Mesendoderm (in vitro differentiated cells): ENCODE measurements around the gene NEGR1.

Experiments
- DNase-seq: peaks from one replicate; pipeline ENCODE4 v3.0.0; 2013
- H2AK5ac ChIP-seq: 2 replicates; pipeline ENCODE4 v1.6.1; 2013; ENCODE audit warnings: low read length, inconsistent platforms
- H2BK120ac ChIP-seq: 2 replicates; pipeline ENCODE4 v1.6.1; 2013; ENCODE audit warnings: low read depth, mild to moderate bottlenecking, low read length, moderate library complexity, mixed read lengths
- H2BK15ac ChIP-seq: replicated peaks from 2 replicates; pipeline ENCODE4 v1.6.1; 2013; ENCODE audit warnings: low read depth, mild to moderate bottlenecking, moderate library complexity
- H2BK5ac ChIP-seq: 2 replicates; pipeline ENCODE4 v1.6.1; 2013; ENCODE audit warnings: low read length, inconsistent platforms
- H3K18ac ChIP-seq: 2 replicates; pipeline ENCODE4 v1.6.1; 2013; ENCODE audit warnings: mild to moderate bottlenecking, low read length, mixed read lengths
- H3K23ac ChIP-seq: one replicate; pipeline ENCODE4 v1.6.1; 2013; ENCODE audit warnings: low read length
- H3K27ac ChIP-seq: 2 replicates; pipeline ENCODE4 v1.5.1; 2013; ENCODE audit warnings: low read depth, mild to moderate bottlenecking, inconsistent platforms, low read length, moderate library complexity
- H3K27me3 ChIP-seq: 2 replicates; pipeline ENCODE4 v1.6.1; 2013; ENCODE audit warnings: low read length, control low read depth, mild to moderate bottlenecking, inconsistent platforms; ENCODE audit not compliant: insufficient read depth, poor library complexity
- H3K36me3 ChIP-seq: 2 replicates; pipeline ENCODE4 v1.6.1; 2013; ENCODE audit warnings: low read length, inconsistent platforms; ENCODE audit not compliant: control insufficient read depth, insufficient read depth
- H3K4ac ChIP-seq: one replicate; pipeline ENCODE4 v1.6.1; 2013; ENCODE audit warnings: low read depth, mild to moderate bottlenecking, low read length, moderate library complexity
- H3K4me1 ChIP-seq: 2 replicates; pipeline ENCODE4 v1.6.1; 2013; ENCODE audit warnings: low read depth, low read length, inconsistent platforms; ENCODE audit not compliant: control insufficient read depth
- H3K4me2 ChIP-seq: 2 replicates; pipeline ENCODE4 v1.6.1; 2013; ENCODE audit warnings: low read length
- H3K4me3 ChIP-seq: 2 replicates; pipeline ENCODE4 v1.5.1; 2013; ENCODE audit warnings: mild to moderate bottlenecking, low read length
- H3K56ac ChIP-seq: one replicate; pipeline ENCODE4 v1.6.1; 2013; ENCODE audit warnings: low read length
- H3K79me1 ChIP-seq: 2 replicates; pipeline ENCODE4 v1.6.1; 2013; ENCODE audit warnings: low read length, inconsistent platforms
- H3K79me2 ChIP-seq: 2 replicates; pipeline ENCODE4 v1.6.1; 2013; ENCODE audit warnings: mild to moderate bottlenecking, low read length; ENCODE audit not compliant: control insufficient read depth, insufficient read depth
- H3K9ac ChIP-seq: 2 replicates; pipeline ENCODE4 v1.6.1; 2013; ENCODE audit warnings: low read length, inconsistent platforms
- H4K5ac ChIP-seq: one replicate; pipeline ENCODE4 v1.6.1; 2013; ENCODE audit warnings: low read length
- H4K8ac ChIP-seq: one replicate; pipeline ENCODE4 v1.6.1; 2013; ENCODE audit warnings: low read depth, mild to moderate bottlenecking, control low read depth, low read length, moderate library complexity
- WGBS: extraction: QIAGEN DNeasy Blood & Tissue Kit; methylation state at CpG from one replicate; pipeline ENCODE4 v1.1.7; 2013; ENCODE audit warnings: low lambda C conversion rate, missing lambda C conversion rate; ENCODE audit not compliant: insufficient coverage; ENCODE audit errors: extremely low coverage; 5-methylcytosine and 5-hydroxymethylcytosine counted together

Gene NEGR1

GRCh38 chr1:71522721-71523120, 759.6 kb downstream of the NEGR1 start:
- H3K56ac ChIP-seq = no peak overlapping the region
- H3K23ac ChIP-seq = no peak overlapping the region
- no peak for DNase-seq
- no CpG with 5 or more reads among the region's 3 CpGs for WGBS
- no peak overlapping the region for H3K4me3 ChIP-seq
- H4K5ac ChIP-seq = no peak overlapping the region
- no peaks in the 10 kb centered on the region for H3K27me3 ChIP-seq
- H3K79me2 ChIP-seq = no peaks in the 10 kb centered on the region
- no peak overlapping the region for H3K18ac ChIP-seq
- no peaks in the 10 kb centered on the region for H3K4me1 ChIP-seq
- no peak overlapping the region for H2AK5ac ChIP-seq
- no peaks in the 10 kb centered on the region for H3K79me1 ChIP-seq
- H3K9ac ChIP-seq = no peak overlapping the region
- no peaks in the 10 kb centered on the region for H3K36me3 ChIP-seq
- no peak overlapping the region for H2BK15ac ChIP-seq
- H4K8ac ChIP-seq = no peak overlapping the region
- H3K4ac ChIP-seq = no peak overlapping the region
- H3K27ac ChIP-seq = no peak overlapping the region
- H2BK5ac ChIP-seq = no peak overlapping the region
- no peak overlapping the region for H2BK120ac ChIP-seq
- H3K4me2 ChIP-seq = no peak overlapping the region

GRCh38 chr1:71521655-71522264, 760.6 kb downstream of the NEGR1 start:
- Histone ChIP-seq H3K4me2 (no peak overlapping the region), H3K79me2 (no peaks in the 10 kb centered on the region), H3K9ac (no peak overlapping the region), H2BK120ac (no peak overlapping the region), H4K8ac (no peak overlapping the region), H3K4ac (no peak overlapping the region), H2BK15ac (no peak overlapping the region), H2AK5ac (no peak overlapping the region), H3K18ac (no peak overlapping the region), H3K27ac (no peak overlapping the region), H3K4me3 (no peak overlapping the region), H3K23ac (no peak overlapping the region), H4K5ac (no peak overlapping the region), H3K4me1 (no peaks in the 10 kb centered on the region), H3K56ac (no peak overlapping the region), H2BK5ac (no peak overlapping the region), H3K36me3 (no peaks in the 10 kb centered on the region), H3K27me3 (no peaks in the 10 kb centered on the region), H3K79me1 (no peaks in the 10 kb centered on the region)
- WGBS = no CpG with 5 or more reads among the region's 1 CpG
- DNase-seq = peak; percentile 40

GRCh38 chr1:71511505-71511904, 770.8 kb downstream of the NEGR1 start:
- no peak overlapping the region for H4K5ac ChIP-seq
- no peak overlapping the region for H4K8ac ChIP-seq
- no peak overlapping the region for H3K18ac ChIP-seq
- H3K36me3 ChIP-seq = no peaks in the 10 kb centered on the region
- H3K27me3 ChIP-seq = no peaks in the 10 kb centered on the region
- no peak overlapping the region for H2AK5ac ChIP-seq
- no peak overlapping the region for H3K56ac ChIP-seq
- no peak overlapping the region for H3K23ac ChIP-seq
- H3K4me1 ChIP-seq = no peaks in the 10 kb centered on the region
- no peak overlapping the region for H3K27ac ChIP-seq
- H3K4ac ChIP-seq = no peak overlapping the region
- H2BK15ac ChIP-seq = no peak overlapping the region
- H3K9ac ChIP-seq = no peak overlapping the region
- H2BK120ac ChIP-seq = no peak overlapping the region
- H3K4me2 ChIP-seq = no peak overlapping the region
- no peak overlapping the region for H3K4me3 ChIP-seq
- H2BK5ac ChIP-seq = no peak overlapping the region
- H3K79me1 ChIP-seq = no peaks in the 10 kb centered on the region
- DNase-seq = no peak
- H3K79me2 ChIP-seq = no peaks in the 10 kb centered on the region

- H4K8ac ChIP-seq = no peak overlapping the region
- H3K36me3 ChIP-seq = no peaks in the 10 kb centered on the region
- H3K56ac ChIP-seq = no peak overlapping the region
- H3K27ac ChIP-seq = no peak overlapping the region
- no peak overlapping the region for H3K9ac ChIP-seq
- DNase-seq = no peak
- H3K4me2 ChIP-seq = no peak overlapping the region
- no peaks in the 10 kb centered on the region for H3K4me1 ChIP-seq
- H3K79me1 ChIP-seq = no peaks in the 10 kb centered on the region
- H3K27me3 ChIP-seq = no peaks in the 10 kb centered on the region
- no peak overlapping the region for H2BK15ac ChIP-seq
- H3K4ac ChIP-seq = no peak overlapping the region
- no peak overlapping the region for H3K4me3 ChIP-seq
- no peak overlapping the region for H2BK5ac ChIP-seq
- H3K18ac ChIP-seq = no peak overlapping the region
- H2BK120ac ChIP-seq = no peak overlapping the region
- no peaks in the 10 kb centered on the region for H3K79me2 ChIP-seq
- no peak overlapping the region for H2AK5ac ChIP-seq
- no CpG with 5 or more reads among the region's 1 CpG for WGBS
- no peak overlapping the region for H3K23ac ChIP-seq
- no peak overlapping the region for H4K5ac ChIP-seq
Measured at GRCh38 chr1:71510725-71511124, 771.6 kb downstream of the NEGR1 start.

GRCh38 chr1:71509051-71509595, 773.2 kb downstream of the NEGR1 start:
- no peak overlapping the region for H2BK15ac ChIP-seq
- H2BK120ac ChIP-seq = no peak overlapping the region
- WGBS = no CpG with 5 or more reads among the region's 4 CpGs
- no peak overlapping the region for H3K27ac ChIP-seq
- no peaks in the 10 kb centered on the region for H3K4me1 ChIP-seq
- no peaks in the 10 kb centered on the region for H3K79me2 ChIP-seq
- H3K36me3 ChIP-seq = no peaks in the 10 kb centered on the region
- peak; percentile 7 for DNase-seq
- H3K27me3 ChIP-seq = no peaks in the 10 kb centered on the region
- H3K23ac ChIP-seq = no peak overlapping the region
- no peak overlapping the region for H4K8ac ChIP-seq
- H3K9ac ChIP-seq = no peak overlapping the region
- no peak overlapping the region for H2AK5ac ChIP-seq
- H3K18ac ChIP-seq = no peak overlapping the region
- H3K4ac ChIP-seq = no peak overlapping the region
- H3K4me2 ChIP-seq = no peak overlapping the region
- H2BK5ac ChIP-seq = no peak overlapping the region
- H3K79me1 ChIP-seq = no peaks in the 10 kb centered on the region
- no peak overlapping the region for H3K56ac ChIP-seq
- no peak overlapping the region for H3K4me3 ChIP-seq
- H4K5ac ChIP-seq = no peak overlapping the region

- H2BK120ac ChIP-seq = no peak overlapping the region
- H3K23ac ChIP-seq = no peak overlapping the region
- H3K9ac ChIP-seq = no peak overlapping the region
- no peak overlapping the region for H3K4me2 ChIP-seq
- no peak overlapping the region for H4K8ac ChIP-seq
- no peak overlapping the region for H2AK5ac ChIP-seq
- no peaks in the 10 kb centered on the region for H3K4me1 ChIP-seq
- no peaks in the 10 kb centered on the region for H3K36me3 ChIP-seq
- H2BK15ac ChIP-seq = no peak overlapping the region
- H3K4ac ChIP-seq = no peak overlapping the region
- no peak overlapping the region for H3K27ac ChIP-seq
- H3K79me1 ChIP-seq = no peaks in the 10 kb centered on the region
- no peak overlapping the region for H4K5ac ChIP-seq
- WGBS = no CpG with 5 or more reads among the region's 6 CpGs
- no peak overlapping the region for H2BK5ac ChIP-seq
- H3K18ac ChIP-seq = no peak overlapping the region
- H3K56ac ChIP-seq = no peak overlapping the region
- no peaks in the 10 kb centered on the region for H3K27me3 ChIP-seq
- no peaks in the 10 kb centered on the region for H3K79me2 ChIP-seq
- DNase-seq = no peak
- H3K4me3 ChIP-seq = no peak overlapping the region
Measured at GRCh38 chr1:71502006-71502405, 780.3 kb downstream of the NEGR1 start.
